Measurements from ENCODE around the gene TNS3. TPM values are rescaled to one million over a fixed set of nuclear protein-coding genes. Genes with fewer than 3 reads are reported as not detected.

TNS3 gene
- total and polyA plus RNA-seq, 4 donors: 58.6 to 117 (median 74.7) TPM

- H3K9me3 ChIP-seq (ENCODE audit: control insufficient read depth, insufficient read depth, low read length): no peaks in the 10 kb centered on the region
- H3K36me3 ChIP-seq (ENCODE audit: control insufficient read depth, insufficient read depth, low read length): peaks cover 22% of the 10 kb centered on the region
- no peaks in the 10 kb centered on the region for H3K27me3 ChIP-seq (ENCODE audit: control insufficient read depth, insufficient read depth, low read length)
- peaks cover 78% of the 10 kb centered on the region for H3K4me1 ChIP-seq (ENCODE audit: control insufficient read depth, insufficient read depth, low read length)
- peak overlapping the region; percentile 58 for H3K4me3 ChIP-seq (ENCODE audit: low read depth, low read length)
- H3K27ac ChIP-seq (ENCODE audit: low read depth, low read length): peak overlapping the region; percentile 92
- DNase-seq (ENCODE audit: low read depth in 4 of 6, low spot score in 6 of 6): peak in 2 of 6 donors; percentile 43 to 60
- 33% methylated on average over 7 of the region's 7 CpGs for WGBS (ENCODE audit: insufficient coverage)
Observed at GRCh38 chr7:47327346-47327697, 254.6 kb downstream of the TNS3 start.

GRCh38 chr7:47326808-47327207 is 255.1 kb downstream of the TNS3 start:
- WGBS (ENCODE audit: insufficient coverage): 26% methylated on average over 8 of the region's 8 CpGs
- H3K4me1 ChIP-seq (ENCODE audit: control insufficient read depth, insufficient read depth, low read length): peaks cover 74% of the 10 kb centered on the region
- peak overlapping the region; percentile 92 for H3K27ac ChIP-seq (ENCODE audit: low read depth, low read length)
- DNase-seq (ENCODE audit: low read depth in 4 of 6, low spot score in 6 of 6): peak in 2 of 6 donors; percentile 68 to 80
- H3K4me3 ChIP-seq (ENCODE audit: low read depth, low read length): peak overlapping the region; percentile 58
- no peaks in the 10 kb centered on the region for H3K9me3 ChIP-seq (ENCODE audit: control insufficient read depth, insufficient read depth, low read length)
- H3K36me3 ChIP-seq (ENCODE audit: control insufficient read depth, insufficient read depth, low read length): peaks cover 22% of the 10 kb centered on the region
- no peaks in the 10 kb centered on the region for H3K27me3 ChIP-seq (ENCODE audit: control insufficient read depth, insufficient read depth, low read length)

GRCh38 chr7:47326220-47326619 is 255.7 kb downstream of the TNS3 start:
- no peak for DNase-seq (ENCODE audit: low read depth in 4 of 6, low spot score in 6 of 6)
- peak overlapping the region; percentile 58 for H3K4me3 ChIP-seq (ENCODE audit: low read depth, low read length)
- peak overlapping the region; percentile 92 for H3K27ac ChIP-seq (ENCODE audit: low read depth, low read length)
- 38% methylated on average over 1 of the region's 2 CpGs for WGBS (ENCODE audit: insufficient coverage)
- H3K36me3 ChIP-seq (ENCODE audit: control insufficient read depth, insufficient read depth, low read length): peaks cover 23% of the 10 kb centered on the region
- H3K4me1 ChIP-seq (ENCODE audit: control insufficient read depth, insufficient read depth, low read length): peaks cover 71% of the 10 kb centered on the region
- no peaks in the 10 kb centered on the region for H3K27me3 ChIP-seq (ENCODE audit: control insufficient read depth, insufficient read depth, low read length)
- no peaks in the 10 kb centered on the region for H3K9me3 ChIP-seq (ENCODE audit: control insufficient read depth, insufficient read depth, low read length)

GRCh38 chr7:47325337-47325736 is 256.6 kb downstream of the TNS3 start:
- DNase-seq (ENCODE audit: low read depth in 4 of 6, low spot score in 6 of 6): no peak
- H3K9me3 ChIP-seq (ENCODE audit: control insufficient read depth, insufficient read depth, low read length): no peaks in the 10 kb centered on the region
- WGBS (ENCODE audit: insufficient coverage): 93% methylated on average over 4 of the region's 6 CpGs
- H3K4me3 ChIP-seq (ENCODE audit: low read depth, low read length): peak overlapping the region; percentile 58
- H3K36me3 ChIP-seq (ENCODE audit: control insufficient read depth, insufficient read depth, low read length): peaks cover 28% of the 10 kb centered on the region
- H3K4me1 ChIP-seq (ENCODE audit: control insufficient read depth, insufficient read depth, low read length): peaks cover 71% of the 10 kb centered on the region
- no peaks in the 10 kb centered on the region for H3K27me3 ChIP-seq (ENCODE audit: control insufficient read depth, insufficient read depth, low read length)
- H3K27ac ChIP-seq (ENCODE audit: low read depth, low read length): no peak overlapping the region

GRCh38 chr7:47323904-47324303 is 258.0 kb downstream of the TNS3 start:
- Histone ChIP-seq H3K4me3 (ENCODE audit: low read depth, low read length) (no peak overlapping the region), H3K27me3 (ENCODE audit: control insufficient read depth, insufficient read depth, low read length) (no peaks in the 10 kb centered on the region), H3K4me1 (ENCODE audit: control insufficient read depth, insufficient read depth, low read length) (peaks cover 70% of the 10 kb centered on the region), H3K36me3 (ENCODE audit: control insufficient read depth, insufficient read depth, low read length) (peaks cover 25% of the 10 kb centered on the region), H3K27ac (ENCODE audit: low read depth, low read length) (no peak overlapping the region), H3K9me3 (ENCODE audit: control insufficient read depth, insufficient read depth, low read length) (no peaks in the 10 kb centered on the region)
- WGBS (ENCODE audit: insufficient coverage): no CpG with 5 or more reads among the region's 4 CpGs
- no peak for DNase-seq (ENCODE audit: low read depth in 4 of 6, low spot score in 6 of 6)

GRCh38 chr7:47322731-47323130 is 259.2 kb downstream of the TNS3 start:
- DNase-seq (ENCODE audit: low read depth in 4 of 6, low spot score in 6 of 6): no peak
- 64% methylated on average over 11 of the region's 11 CpGs for WGBS (ENCODE audit: insufficient coverage)
- peaks cover 67% of the 10 kb centered on the region for H3K4me1 ChIP-seq (ENCODE audit: control insufficient read depth, insufficient read depth, low read length)

GRCh38 chr7:47320296-47320695 is 261.6 kb downstream of the TNS3 start:
- Histone ChIP-seq H3K27me3 (ENCODE audit: control insufficient read depth, insufficient read depth, low read length) (no peaks in the 10 kb centered on the region), H3K9me3 (ENCODE audit: control insufficient read depth, insufficient read depth, low read length) (no peaks in the 10 kb centered on the region), H3K36me3 (ENCODE audit: control insufficient read depth, insufficient read depth, low read length) (peaks cover 32% of the 10 kb centered on the region), H3K4me3 (ENCODE audit: low read depth, low read length) (no peak overlapping the region), H3K27ac (ENCODE audit: low read depth, low read length) (peak overlapping the region; percentile 26), H3K4me1 (ENCODE audit: control insufficient read depth, insufficient read depth, low read length) (peaks cover 63% of the 10 kb centered on the region)
- no peak for DNase-seq (ENCODE audit: low read depth in 4 of 6, low spot score in 6 of 6)
- WGBS (ENCODE audit: insufficient coverage): 86% methylated on average over 4 of the region's 5 CpGs

More at GRCh38 chr7:47322731-47323130, 259.2 kb downstream of the TNS3 start:
- no peaks in the 10 kb centered on the region for H3K27me3 ChIP-seq (ENCODE audit: control insufficient read depth, insufficient read depth, low read length)
- H3K9me3 ChIP-seq (ENCODE audit: control insufficient read depth, insufficient read depth, low read length): no peaks in the 10 kb centered on the region
- H3K27ac ChIP-seq (ENCODE audit: low read depth, low read length): peak overlapping the region; percentile 51
- no peak overlapping the region for H3K4me3 ChIP-seq (ENCODE audit: low read depth, low read length)
- H3K36me3 ChIP-seq (ENCODE audit: control insufficient read depth, insufficient read depth, low read length): peaks cover 31% of the 10 kb centered on the region

GRCh38 chr7:47318395-47319182 is 263.3 kb downstream of the TNS3 start:
- Histone ChIP-seq H3K36me3 (ENCODE audit: control insufficient read depth, insufficient read depth, low read length) (peaks cover 32% of the 10 kb centered on the region), H3K27me3 (ENCODE audit: control insufficient read depth, insufficient read depth, low read length) (no peaks in the 10 kb centered on the region), H3K4me1 (ENCODE audit: control insufficient read depth, insufficient read depth, low read length) (peaks cover 76% of the 10 kb centered on the region), H3K27ac (ENCODE audit: low read depth, low read length) (peak overlapping the region; percentile 92), H3K4me3 (ENCODE audit: low read depth, low read length) (no peak overlapping the region), H3K9me3 (ENCODE audit: control insufficient read depth, insufficient read depth, low read length) (no peaks in the 10 kb centered on the region)
- no peak for DNase-seq (ENCODE audit: low read depth in 4 of 6, low spot score in 6 of 6)
- 97% methylated on average over 6 of the region's 9 CpGs for WGBS (ENCODE audit: insufficient coverage)

- Histone ChIP-seq H3K4me3 (ENCODE audit: low read depth, low read length) (no peak overlapping the region), H3K27me3 (ENCODE audit: control insufficient read depth, insufficient read depth, low read length) (no peaks in the 10 kb centered on the region), H3K36me3 (ENCODE audit: control insufficient read depth, insufficient read depth, low read length) (peaks cover 28% of the 10 kb centered on the region), H3K9me3 (ENCODE audit: control insufficient read depth, insufficient read depth, low read length) (no peaks in the 10 kb centered on the region), H3K27ac (ENCODE audit: low read depth, low read length) (peak overlapping the region; percentile 92), H3K4me1 (ENCODE audit: control insufficient read depth, insufficient read depth, low read length) (peaks cover 80% of the 10 kb centered on the region)
- peak in 2 of 6 donors; percentile 73 to 85 for DNase-seq (ENCODE audit: low read depth in 4 of 6, low spot score in 6 of 6)
- WGBS (ENCODE audit: insufficient coverage): 60% methylated on average over 1 of the region's 2 CpGs
Observed at GRCh38 chr7:47317487-47317886, 264.4 kb downstream of the TNS3 start.
